LNCaP clone FGC (cell line): ENCODE data around the gene SWSAP1.

Experiments used
- DNase-seq: peaks from one replicate; pipeline ENCODE4 v3.0.0-alpha.2; 2011; ENCODE audit warnings: low read depth
- H3K4me3 ChIP-seq: 2 replicates; pipeline ENCODE4 v1.5.1; 2011; ENCODE audit warnings: mild to moderate bottlenecking, low read depth, low read length, control low read depth
- TF ChIP-seq, protein P1 (sequence below): IDR thresholded peaks from 2 replicates; pipeline ENCODE4 v1.5.1; 2012; ENCODE audit warnings: mild to moderate bottlenecking; ENCODE audit not compliant: control insufficient read depth, insufficient read depth; ENCODE audit errors: extremely low read depth

Gene SWSAP1

DNA sequence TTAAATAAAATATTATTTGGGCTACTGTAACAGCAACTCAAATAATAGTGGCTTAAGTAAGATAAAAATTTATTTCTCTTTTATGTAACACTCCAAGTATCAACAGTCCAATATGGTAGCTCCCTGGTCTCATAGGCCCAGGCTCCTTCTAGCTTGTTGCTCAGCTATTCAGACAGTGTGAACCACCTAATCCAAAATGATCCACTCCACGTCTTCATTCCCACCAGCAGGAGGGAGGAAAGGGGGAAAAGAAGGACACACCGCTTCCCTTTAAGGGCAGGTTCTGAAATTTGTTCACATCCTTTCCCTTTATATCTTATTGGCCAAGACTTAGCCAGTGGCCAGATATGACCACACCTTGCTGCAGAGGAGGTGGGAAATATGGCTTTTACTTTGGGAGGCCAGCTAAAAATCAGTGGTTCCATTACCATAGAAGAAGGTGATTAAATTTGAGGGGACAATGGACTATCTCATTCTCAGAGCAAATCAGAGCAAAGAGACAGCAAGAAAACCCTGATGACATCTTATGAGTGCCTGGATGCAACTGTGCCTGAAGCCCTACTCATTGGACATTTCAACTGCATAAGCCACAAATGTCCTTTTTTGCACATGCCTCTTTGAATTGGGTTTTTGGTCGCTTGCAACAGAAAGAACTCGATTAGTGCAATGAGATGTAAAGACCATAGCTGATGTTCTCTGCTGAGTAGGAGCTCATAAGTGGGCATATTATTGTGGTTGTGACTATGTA is 16.6 kb downstream of the SWSAP1 start:
- TF ChIP-seq, protein P1, sequence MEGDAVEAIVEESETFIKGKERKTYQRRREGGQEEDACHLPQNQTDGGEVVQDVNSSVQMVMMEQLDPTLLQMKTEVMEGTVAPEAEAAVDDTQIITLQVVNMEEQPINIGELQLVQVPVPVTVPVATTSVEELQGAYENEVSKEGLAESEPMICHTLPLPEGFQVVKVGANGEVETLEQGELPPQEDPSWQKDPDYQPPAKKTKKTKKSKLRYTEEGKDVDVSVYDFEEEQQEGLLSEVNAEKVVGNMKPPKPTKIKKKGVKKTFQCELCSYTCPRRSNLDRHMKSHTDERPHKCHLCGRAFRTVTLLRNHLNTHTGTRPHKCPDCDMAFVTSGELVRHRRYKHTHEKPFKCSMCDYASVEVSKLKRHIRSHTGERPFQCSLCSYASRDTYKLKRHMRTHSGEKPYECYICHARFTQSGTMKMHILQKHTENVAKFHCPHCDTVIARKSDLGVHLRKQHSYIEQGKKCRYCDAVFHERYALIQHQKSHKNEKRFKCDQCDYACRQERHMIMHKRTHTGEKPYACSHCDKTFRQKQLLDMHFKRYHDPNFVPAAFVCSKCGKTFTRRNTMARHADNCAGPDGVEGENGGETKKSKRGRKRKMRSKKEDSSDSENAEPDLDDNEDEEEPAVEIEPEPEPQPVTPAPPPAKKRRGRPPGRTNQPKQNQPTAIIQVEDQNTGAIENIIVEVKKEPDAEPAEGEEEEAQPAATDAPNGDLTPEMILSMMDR = no peak
- no peak overlapping the region for H3K4me3 ChIP-seq
- no peak for DNase-seq

- TF ChIP-seq, protein P1 = no peak
- no peak overlapping the region for H3K4me3 ChIP-seq
- no peak for DNase-seq
These were observed 22.7 kb downstream of the SWSAP1 start for GRCh38 chr19:11397089-11397610.

DNA sequence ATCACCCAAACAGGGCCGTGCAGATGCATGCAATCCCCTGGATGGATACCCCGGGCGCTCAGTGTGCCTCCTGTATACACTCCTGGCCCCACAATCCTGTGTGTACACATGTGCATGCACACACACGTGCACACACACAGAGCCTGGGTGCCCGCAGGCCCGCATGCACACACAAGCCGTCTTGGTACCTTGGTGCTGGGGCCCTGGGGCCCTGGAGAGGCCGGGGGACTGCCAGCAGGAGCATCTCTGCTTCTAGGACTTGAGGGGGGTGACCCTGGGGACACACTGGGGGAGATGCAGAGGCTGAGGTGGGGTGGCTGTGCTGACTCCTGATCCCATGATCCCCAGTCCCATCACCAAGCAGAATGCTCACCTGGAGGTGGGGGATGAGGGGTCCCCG is 25.2 kb downstream of the SWSAP1 start:
- DNase-seq = no peak
- H3K4me3 ChIP-seq = no peak overlapping the region
- TF ChIP-seq, protein P1 = no peak

GRCh38 chr19:11400798-11401197 is 26.3 kb downstream of the SWSAP1 start:
- TF ChIP-seq, protein P1 = no peak
- no peak overlapping the region for H3K4me3 ChIP-seq
- DNase-seq = no peak

- DNase-seq = no peak
- H3K4me3 ChIP-seq = no peak overlapping the region
- TF ChIP-seq, protein P1 = no peak
These were observed 27.5 kb downstream of the SWSAP1 start for GRCh38 chr19:11401808-11402543.

DNA sequence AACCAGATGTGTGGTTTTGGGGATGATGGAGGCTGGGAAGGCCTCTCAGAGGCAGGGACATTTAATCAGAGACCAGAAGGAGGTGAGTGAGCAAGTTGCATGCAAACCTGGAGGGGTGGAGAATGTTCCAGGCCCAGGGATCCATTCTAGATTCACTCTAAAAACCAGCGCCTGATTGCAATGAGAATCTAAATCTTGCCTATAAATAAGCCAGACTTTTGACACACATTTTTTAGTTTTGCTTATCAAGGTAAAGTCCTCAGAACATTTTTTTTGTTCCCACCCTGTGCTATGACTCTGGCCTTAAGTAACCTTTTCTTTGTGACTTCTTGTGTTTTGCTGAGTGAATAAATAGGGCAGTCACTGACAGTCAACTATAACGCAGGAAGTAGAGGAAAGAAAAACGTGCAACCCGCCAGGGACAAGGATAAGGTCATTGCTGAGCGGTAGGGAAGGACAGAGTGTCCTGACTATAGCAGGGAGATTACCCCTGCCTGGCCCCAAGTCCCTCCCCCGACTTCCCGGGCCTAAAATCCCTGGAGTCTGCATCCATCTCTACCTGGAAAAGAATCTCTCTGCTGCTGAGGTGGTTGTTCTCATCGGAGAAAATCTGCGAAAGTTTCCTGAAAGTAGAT is 30.2 kb downstream of the SWSAP1 start:
- DNase-seq = no peak
- TF ChIP-seq, protein P1 = no peak
- H3K4me3 ChIP-seq = no peak overlapping the region
